Measurements from ENCODE around the gene CACNA1A.

GRCh38 chr19:13206587-13206986, 299.7 kb downstream of the CACNA1A start:
- TF ChIP-seq CTCF (IDR thresholded peaks at IDR 0.05) (no peak), POLR2A (IDR thresholded peaks at IDR 0.05) (no peak)

Data from esophagus squamous epithelium (tissue), 4 donors.